K562 (cell line): ENCODE results near the gene ZMIZ1. TPM values are rescaled to one million over a fixed set of nuclear protein-coding genes. Genes with fewer than 3 reads are reported as not detected.

Experiments
- ATF1 ChIP-seq, 2 experiments: fragments of 450-650 bp in 1 of 2; IDR thresholded peaks; 2 replicates each; pipeline ENCODE4 v1.6.1; 2016; ENCODE audit warnings: missing compliant biosample characterization in 1 of 2, missing genetic modification characterization in 1 of 2
- EWSR1 ChIP-seq: fragments of 450-650 bp; IDR thresholded peaks from 2 replicates; pipeline ENCODE4 v1.6.1; 2018; ENCODE audit warnings: borderline replicate concordance, mild to moderate bottlenecking, low read depth, moderate library complexity; ENCODE audit not compliant: partially characterized antibody
- EZH2 ChIP-seq: IDR thresholded peaks from 2 replicates; pipeline ENCODE4 v1.6.1; 2012; ENCODE audit warnings: low read depth, mild to moderate bottlenecking, inconsistent platforms, low read length, borderline replicate concordance
- FOXJ3 ChIP-seq: sonication (generic); formaldehyde crosslinking; IDR thresholded peaks from 2 replicates; pipeline ENCODE4 v1.4.0; 2020; ENCODE audit warnings: mild to moderate bottlenecking, missing genetic modification reagents
- KDM2B ChIP-seq: fragments of 250-450 bp; sonication (Bioruptor Pico); IDR thresholded peaks from 2 replicates; pipeline ENCODE4 v1.8.0; 2021; ENCODE audit warnings: mild to moderate bottlenecking, moderate library complexity
- MEIS2 ChIP-seq: fragments of 450-650 bp; IDR thresholded peaks from 2 replicates; pipeline ENCODE4 v1.6.1; 2014; ENCODE audit warnings: mild to moderate bottlenecking; ENCODE audit not compliant: partially characterized antibody
- NR4A1 ChIP-seq, 2 experiments: fragments of 250-450 bp in 1 of 2; fragments of 450-650 bp in 1 of 2; sonication (Bioruptor Pico) in 1 of 2; IDR thresholded peaks; 2 replicates each; pipeline versions ENCODE4 v1.4.0 to v1.6.1; 2016 to 2020; ENCODE audit warnings: mild to moderate bottlenecking in 2 of 2, missing compliant biosample characterization in 1 of 2, missing genetic modification characterization in 1 of 2, moderate library complexity in 1 of 2
- OTX1 ChIP-seq: fragments of 450-650 bp; formaldehyde crosslinking; IDR thresholded peaks from 2 replicates; pipeline ENCODE4 v1.4.0; 2022; ENCODE audit warnings: mild to moderate bottlenecking
- RBBP5 ChIP-seq: fragments of 200-600 bp; sonication (generic); IDR thresholded peaks from 2 replicates; pipeline ENCODE4 v1.6.1; 2012; ENCODE audit warnings: borderline replicate concordance, mild to moderate bottlenecking, low read length, control low read depth, inconsistent platforms; ENCODE audit not compliant: insufficient read depth, poor library complexity, severe bottlenecking
- SAFB ChIP-seq: fragments of 200-400 bp; formaldehyde crosslinking; IDR thresholded peaks from 2 replicates; pipeline ENCODE4 v1.6.1; 2017; ENCODE audit warnings: low read depth, low read length, borderline replicate concordance
- SOX6 ChIP-seq: fragments of 450-650 bp; IDR thresholded peaks from 2 replicates; pipeline ENCODE4 v1.6.1; 2014; ENCODE audit warnings: mild to moderate bottlenecking
- SRSF1 ChIP-seq: fragments of 200-400 bp; formaldehyde crosslinking; IDR thresholded peaks from 2 replicates; pipeline ENCODE4 v1.6.1; 2017; ENCODE audit warnings: mild to moderate bottlenecking, low read depth, low read length, moderate library complexity
- YBX1 ChIP-seq: fragments of 450-650 bp; IDR thresholded peaks from 2 replicates; pipeline ENCODE4 v1.7.1; 2016; ENCODE audit warnings: mild to moderate bottlenecking
- ZNF436 ChIP-seq: fragments of 250-450, 450-650 bp; sonication (Bioruptor Pico); formaldehyde crosslinking; IDR thresholded peaks from 2 replicates; pipeline ENCODE4 v1.7.0; 2020; ENCODE audit warnings: mild to moderate bottlenecking
- ZSCAN29 ChIP-seq: fragments of 450-650 bp; IDR thresholded peaks from 2 replicates; pipeline ENCODE4 v1.6.1; 2017
- polyA plus RNA-seq, 8 experiments: library from polyadenylated mRNA; depleted of rRNA in 4 of 8; stranded (reverse) in 5 of 8; unstranded in 3 of 8; fragments of >200 nt; fragmentation: Nextera tagmentation in 2 of 8; fragmentation: Illumina TruSeq in 1 of 8; extraction: Ambion mirVana in 2 of 8; extraction: Trizol in 1 of 8; gene quantifications; 2 replicates each; pipeline versions ENCODE4 v1.2.1 to v1.2.3, GENCODE V29; 2011 to 2014; ENCODE audit warnings: inconsistent platforms in 1 of 8, missing spikeins in 1 of 8
- total RNA-seq, 7 experiments: library from RNA; depleted of rRNA in 6 of 7; stranded (reverse); fragments of >200 nt in 6 of 7; fragmentation: Illumina TruSeq in 2 of 7; extraction: Trizol in 2 of 7; gene quantifications; 2 replicates each; pipeline versions ENCODE4 v1.2.1 to v1.2.3, GENCODE V29; 2011 to 2021; ENCODE audit warnings: low replicate concordance in 1 of 7
- TF ChIP-seq, protein P1 (sequence below): IDR thresholded peaks from 2 replicates; pipeline ENCODE4 v1.6.1; 2011; ENCODE audit not compliant: insufficient read length; ENCODE audit errors: extremely low read depth
- TF ChIP-seq, protein P2 (sequence below): fragments of 250-450 bp; sonication (Bioruptor Pico); IDR thresholded peaks from 2 replicates; pipeline ENCODE4 v1.4.0; 2020
- TF ChIP-seq, protein P3 (sequence below), 2 experiments: fragments of 450-650 bp; IDR thresholded peaks; 2 replicates each; pipeline ENCODE4 v1.6.1; 2016
- TF ChIP-seq, protein P4 (sequence below): sonication (generic); formaldehyde crosslinking; IDR thresholded peaks from 2 replicates; pipeline ENCODE4 v1.8.0; 2022; ENCODE audit warnings: missing genetic modification reagents, mild to moderate bottlenecking, moderate library complexity, borderline replicate concordance

Gene ZMIZ1
- total and polyA plus RNA-seq, 9 of the 15 experiments (the other 6 are each of a cell fraction or from before 2014, with no cell fraction given), result 1.0 to 37.3 (median 4.3) TPM

DNA sequence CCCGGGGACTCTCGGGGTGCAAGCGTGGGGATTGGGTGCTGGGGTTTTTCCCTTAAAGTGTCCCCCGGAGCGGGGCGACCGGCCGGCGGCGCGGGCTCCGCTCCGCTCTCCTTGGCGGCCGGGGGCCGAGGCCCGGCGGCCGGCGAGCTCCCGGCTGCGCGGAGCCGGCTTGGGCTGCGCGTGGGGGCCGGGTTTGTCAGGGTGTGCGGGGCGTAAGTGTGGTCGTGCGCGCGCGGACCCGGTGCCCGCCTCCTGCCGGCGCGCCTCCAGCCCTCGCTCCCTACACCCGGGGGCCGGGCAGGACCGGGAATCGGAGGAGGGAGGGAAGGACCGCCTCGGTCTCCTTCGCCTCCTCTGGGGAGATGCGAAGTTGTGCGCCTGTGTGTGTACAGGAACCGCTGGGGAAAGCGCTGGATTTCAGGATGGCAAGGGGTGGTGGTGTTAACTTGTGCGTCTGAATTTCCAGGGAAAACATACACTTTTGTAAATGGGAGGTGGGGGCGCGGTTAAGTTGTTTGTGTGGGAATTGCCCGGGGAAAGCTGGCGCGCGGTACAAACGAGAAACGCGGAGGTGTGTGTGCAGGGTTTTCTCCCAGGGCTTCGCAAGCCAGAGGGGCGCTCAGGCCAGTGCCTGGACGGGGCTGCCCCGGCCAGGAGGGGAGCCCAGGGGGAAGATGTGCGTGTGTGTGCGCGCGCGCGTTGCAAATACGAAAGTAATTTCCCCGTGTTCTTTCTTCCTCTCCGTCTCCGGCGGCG is 737 bp downstream of the ZMIZ1 start (continued):
- TF ChIP-seq EZH2, result no peak
- TF ChIP-seq KDM2B, result no peak; the same call in 1 of the 2 replicates
- TF ChIP-seq ATF1 (CRISPR knock-in tag; IDR thresholded peaks at IDR 0.05), result no peak
- TF ChIP-seq ATF1 (tag; IDR thresholded peaks at IDR 0.05), result no peak
- TF ChIP-seq, protein P1, sequence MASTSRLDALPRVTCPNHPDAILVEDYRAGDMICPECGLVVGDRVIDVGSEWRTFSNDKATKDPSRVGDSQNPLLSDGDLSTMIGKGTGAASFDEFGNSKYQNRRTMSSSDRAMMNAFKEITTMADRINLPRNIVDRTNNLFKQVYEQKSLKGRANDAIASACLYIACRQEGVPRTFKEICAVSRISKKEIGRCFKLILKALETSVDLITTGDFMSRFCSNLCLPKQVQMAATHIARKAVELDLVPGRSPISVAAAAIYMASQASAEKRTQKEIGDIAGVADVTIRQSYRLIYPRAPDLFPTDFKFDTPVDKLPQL, result no peak
- peak; percentile 73 for TF ChIP-seq RBBP5
- no peak for TF ChIP-seq SRSF1
- TF ChIP-seq, protein P2, sequence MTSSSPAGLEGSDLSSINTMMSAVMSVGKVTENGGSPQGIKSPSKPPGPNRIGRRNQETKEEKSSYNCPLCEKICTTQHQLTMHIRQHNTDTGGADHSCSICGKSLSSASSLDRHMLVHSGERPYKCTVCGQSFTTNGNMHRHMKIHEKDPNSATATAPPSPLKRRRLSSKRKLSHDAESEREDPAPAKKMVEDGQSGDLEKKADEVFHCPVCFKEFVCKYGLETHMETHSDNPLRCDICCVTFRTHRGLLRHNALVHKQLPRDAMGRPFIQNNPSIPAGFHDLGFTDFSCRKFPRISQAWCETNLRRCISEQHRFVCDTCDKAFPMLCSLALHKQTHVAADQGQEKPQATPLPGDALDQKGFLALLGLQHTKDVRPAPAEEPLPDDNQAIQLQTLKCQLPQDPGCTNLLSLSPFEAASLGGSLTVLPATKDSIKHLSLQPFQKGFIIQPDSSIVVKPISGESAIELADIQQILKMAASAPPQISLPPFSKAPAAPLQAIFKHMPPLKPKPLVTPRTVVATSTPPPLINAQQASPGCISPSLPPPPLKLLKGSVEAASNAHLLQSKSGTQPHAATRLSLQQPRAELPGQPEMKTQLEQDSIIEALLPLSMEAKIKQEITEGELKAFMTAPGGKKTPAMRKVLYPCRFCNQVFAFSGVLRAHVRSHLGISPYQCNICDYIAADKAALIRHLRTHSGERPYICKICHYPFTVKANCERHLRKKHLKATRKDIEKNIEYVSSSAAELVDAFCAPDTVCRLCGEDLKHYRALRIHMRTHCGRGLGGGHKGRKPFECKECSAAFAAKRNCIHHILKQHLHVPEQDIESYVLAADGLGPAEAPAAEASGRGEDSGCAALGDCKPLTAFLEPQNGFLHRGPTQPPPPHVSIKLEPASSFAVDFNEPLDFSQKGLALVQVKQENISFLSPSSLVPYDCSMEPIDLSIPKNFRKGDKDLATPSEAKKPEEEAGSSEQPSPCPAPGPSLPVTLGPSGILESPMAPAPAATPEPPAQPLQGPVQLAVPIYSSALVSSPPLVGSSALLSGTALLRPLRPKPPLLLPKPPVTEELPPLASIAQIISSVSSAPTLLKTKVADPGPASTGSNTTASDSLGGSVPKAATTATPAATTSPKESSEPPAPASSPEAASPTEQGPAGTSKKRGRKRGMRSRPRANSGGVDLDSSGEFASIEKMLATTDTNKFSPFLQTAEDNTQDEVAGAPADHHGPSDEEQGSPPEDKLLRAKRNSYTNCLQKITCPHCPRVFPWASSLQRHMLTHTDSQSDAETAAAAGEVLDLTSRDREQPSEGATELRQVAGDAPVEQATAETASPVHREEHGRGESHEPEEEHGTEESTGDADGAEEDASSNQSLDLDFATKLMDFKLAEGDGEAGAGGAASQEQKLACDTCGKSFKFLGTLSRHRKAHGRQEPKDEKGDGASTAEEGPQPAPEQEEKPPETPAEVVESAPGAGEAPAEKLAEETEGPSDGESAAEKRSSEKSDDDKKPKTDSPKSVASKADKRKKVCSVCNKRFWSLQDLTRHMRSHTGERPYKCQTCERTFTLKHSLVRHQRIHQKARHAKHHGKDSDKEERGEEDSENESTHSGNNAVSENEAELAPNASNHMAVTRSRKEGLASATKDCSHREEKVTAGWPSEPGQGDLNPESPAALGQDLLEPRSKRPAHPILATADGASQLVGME, result no peak
- no peak for TF ChIP-seq ZNF436 (CRISPR knock-in tag)
- TF ChIP-seq ZSCAN29, result no peak
- TF ChIP-seq, protein P3, sequence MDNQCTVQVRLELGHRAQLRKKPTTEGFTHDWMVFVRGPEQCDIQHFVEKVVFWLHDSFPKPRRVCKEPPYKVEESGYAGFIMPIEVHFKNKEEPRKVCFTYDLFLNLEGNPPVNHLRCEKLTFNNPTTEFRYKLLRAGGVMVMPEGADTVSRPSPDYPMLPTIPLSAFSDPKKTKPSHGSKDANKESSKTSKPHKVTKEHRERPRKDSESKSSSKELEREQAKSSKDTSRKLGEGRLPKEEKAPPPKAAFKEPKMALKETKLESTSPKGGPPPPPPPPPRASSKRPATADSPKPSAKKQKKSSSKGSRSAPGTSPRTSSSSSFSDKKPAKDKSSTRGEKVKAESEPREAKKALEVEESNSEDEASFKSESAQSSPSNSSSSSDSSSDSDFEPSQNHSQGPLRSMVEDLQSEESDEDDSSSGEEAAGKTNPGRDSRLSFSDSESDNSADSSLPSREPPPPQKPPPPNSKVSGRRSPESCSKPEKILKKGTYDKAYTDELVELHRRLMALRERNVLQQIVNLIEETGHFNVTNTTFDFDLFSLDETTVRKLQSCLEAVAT (IDR thresholded peaks at IDR 0.05), result peak; percentile 46 to 59; a peak in 2 of 4 replicates
- no peak for TF ChIP-seq EWSR1
- no peak for TF ChIP-seq YBX1
- TF ChIP-seq, protein P4, sequence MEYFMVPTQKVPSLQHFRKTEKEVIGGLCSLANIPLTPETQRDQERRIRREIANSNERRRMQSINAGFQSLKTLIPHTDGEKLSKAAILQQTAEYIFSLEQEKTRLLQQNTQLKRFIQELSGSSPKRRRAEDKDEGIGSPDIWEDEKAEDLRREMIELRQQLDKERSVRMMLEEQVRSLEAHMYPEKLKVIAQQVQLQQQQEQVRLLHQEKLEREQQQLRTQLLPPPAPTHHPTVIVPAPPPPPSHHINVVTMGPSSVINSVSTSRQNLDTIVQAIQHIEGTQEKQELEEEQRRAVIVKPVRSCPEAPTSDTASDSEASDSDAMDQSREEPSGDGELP, result peak; percentile 24; the same call in 1 of the 2 replicates
- TF ChIP-seq SOX6, result no peak
- TF ChIP-seq MEIS2, result no peak
- no peak for TF ChIP-seq FOXJ3 (CRISPR knock-in tag)
- no peak for TF ChIP-seq NR4A1 (CRISPR knock-in tag; IDR thresholded peaks at IDR 0.05)
- no peak for TF ChIP-seq NR4A1 (tag; IDR thresholded peaks at IDR 0.05)
- TF ChIP-seq OTX1 (CRISPR knock-in tag), result no peak
- no peak for TF ChIP-seq SAFB
